GM04503 (cell line): Measurements from ENCODE around the gene AOC2.
A peak's percentile ranks its signal among the peaks of the same experiment; 100 is the strongest.
"Not testable (repeated sequence)": the region's sequence is repeated elsewhere in the genome, so short reads cannot be mapped to it uniquely, and the experiment has no call there.

ENCODE experiments used
- DNase-seq: peaks from one replicate; pipeline ENCODE4 v3.0.0-alpha.2; 2012; ENCODE audit warnings: low read depth

Gene AOC2

GRCh38 chr17:42853968-42854790 is 9.8 kb downstream of the AOC2 start:
- no peak for DNase-seq

- no peak for DNase-seq
Measured at GRCh38 chr17:42855048-42855596, 10.7 kb downstream of the AOC2 start.

GRCh38 chr17:42856093-42856492 is 11.7 kb downstream of the AOC2 start:
- DNase-seq = not testable (repeated sequence)

GRCh38 chr17:42856516-42856915 is 12.1 kb downstream of the AOC2 start:
- not testable (repeated sequence) for DNase-seq

GRCh38 chr17:42857389-42857788 is 13.0 kb downstream of the AOC2 start:
- no peak for DNase-seq

- no peak for DNase-seq
Measured at GRCh38 chr17:42865638-42866094, 21.3 kb downstream of the AOC2 start.

- no peak for DNase-seq
Measured at GRCh38 chr17:42866216-42866615, 21.8 kb downstream of the AOC2 start.

GRCh38 chr17:42866631-42867575 is 22.5 kb downstream of the AOC2 start:
- DNase-seq = no peak

GRCh38 chr17:42867694-42868261 is 23.4 kb downstream of the AOC2 start:
- not testable (repeated sequence) for DNase-seq

- DNase-seq = no peak
Measured at GRCh38 chr17:42868338-42868737, 24.0 kb downstream of the AOC2 start.

- no peak for DNase-seq
Measured at GRCh38 chr17:42871647-42872046, 27.3 kb downstream of the AOC2 start.

- DNase-seq = no peak
Measured at GRCh38 chr17:42872251-42872965, 28.0 kb downstream of the AOC2 start.

GRCh38 chr17:42873315-42873714 is 28.9 kb downstream of the AOC2 start:
- no peak for DNase-seq

GRCh38 chr17:42873932-42874695 is 29.7 kb downstream of the AOC2 start:
- DNase-seq = not testable (repeated sequence)

GRCh38 chr17:42877037-42877436 is 32.7 kb downstream of the AOC2 start:
- DNase-seq = no peak

- no peak for DNase-seq
Measured at GRCh38 chr17:42878123-42878880, 33.9 kb downstream of the AOC2 start.

- DNase-seq = no peak
Measured at GRCh38 chr17:42878924-42879595, 34.7 kb downstream of the AOC2 start.

GRCh38 chr17:42879596-42879985 is 35.2 kb downstream of the AOC2 start:
- DNase-seq = peak; percentile 42

- no peak for DNase-seq
Measured at GRCh38 chr17:42880776-42881310, 36.5 kb downstream of the AOC2 start.
